Left kidney (tissue), 2 donors: ENCODE measurements around the gene SPPL2B. TPM values are rescaled to one million over a fixed set of nuclear protein-coding genes. Genes with fewer than 3 reads are reported as not detected.

Experiments used
- DNase-seq: peaks from one replicate; pipeline ENCODE4 v3.0.0-alpha.2; 2013
- polyA plus RNA-seq: library from polyadenylated mRNA; unstranded; fragments of 120-200 nt; gene quantifications from one replicate; pipeline ENCODE4 v1.2.1, GENCODE V29; 2013; ENCODE audit not compliant: insufficient read length

Gene SPPL2B
- polyA plus RNA-seq, 1 donor, result 72.7 TPM

- no peak for DNase-seq
Measured at GRCh38 chr19:2320939-2321338, 7.5 kb upstream of the SPPL2B start.

GRCh38 chr19:2321565-2322283, 6.8 kb upstream of the SPPL2B start:
- DNase-seq, result no peak

GRCh38 chr19:2323707-2324106, 4.8 kb upstream of the SPPL2B start:
- DNase-seq, result no peak

- no peak for DNase-seq
Measured at GRCh38 chr19:2324220-2324948, 4.1 kb upstream of the SPPL2B start.

GRCh38 chr19:2325281-2326046, 3.0 kb upstream of the SPPL2B start:
- no peak for DNase-seq

- DNase-seq, result no peak
Measured at GRCh38 chr19:2326699-2327360, 1.7 kb upstream of the SPPL2B start.

- no peak for DNase-seq
Measured at GRCh38 chr19:2327773-2328400, 597 bp upstream of the SPPL2B start.

GRCh38 chr19:2329149-2329478, 630 bp downstream of the SPPL2B start:
- no peak for DNase-seq

GRCh38 chr19:2329501-2329916, 1.0 kb downstream of the SPPL2B start:
- no peak for DNase-seq

GRCh38 chr19:2330255-2330631, 1.8 kb downstream of the SPPL2B start:
- no peak for DNase-seq

- no peak for DNase-seq
Measured at GRCh38 chr19:2330632-2331284, 2.3 kb downstream of the SPPL2B start.

- no peak for DNase-seq
Measured at GRCh38 chr19:2331601-2332246, 3.2 kb downstream of the SPPL2B start.

GRCh38 chr19:2332341-2333026, 4.0 kb downstream of the SPPL2B start:
- no peak for DNase-seq

- no peak for DNase-seq
Measured at GRCh38 chr19:2333027-2333806, 4.7 kb downstream of the SPPL2B start.

- DNase-seq, result no peak
Measured at GRCh38 chr19:2333807-2334211, 5.3 kb downstream of the SPPL2B start.

- no peak for DNase-seq
Measured at GRCh38 chr19:2334426-2334825, 5.9 kb downstream of the SPPL2B start.

- no peak for DNase-seq
Measured at GRCh38 chr19:2334986-2335846, 6.7 kb downstream of the SPPL2B start.

GRCh38 chr19:2335848-2336247, 7.4 kb downstream of the SPPL2B start:
- no peak for DNase-seq
